GM12878 (cell line): ENCODE measurements around the gene FBXO4. TPM values are rescaled to one million over a fixed set of nuclear protein-coding genes. Genes with fewer than 3 reads are reported as not detected.

Experiments
- ATAC-seq: fragments of 200-7000 bp; cut with Tn5 transposase; 3 replicates; pipeline ENCODE4 v1.9.1; 2020; ENCODE audit warnings: mild to moderate bottlenecking, moderate library complexity
- BruUV-seq: library from RNA; stranded (reverse); fragments of 400-500 nt; replicated peaks from 2 replicates; lab custom pipeline; 2021; lab: Mats Ljungman, UMichigan
- CTCF ChIA-PET: fragments of 300-600 bp; sonication (Branson Sonifier 250); formaldehyde crosslinking; extraction: SDS; loops from one replicate; lab custom pipeline; 2021; ENCODE audit warnings: inconsistent platforms; lab: Yijun Ruan, JAX
- POLR2A ChIA-PET: fragments of 350-600 bp; formaldehyde crosslinking; extraction: SDS; loops from one replicate; lab custom pipeline; 2021; ENCODE audit warnings: inconsistent platforms; lab: Charles Lee
- RAD21 ChIA-PET: fragments of 300-600 bp; sonication (Branson Sonifier 250); formaldehyde crosslinking; loops from one replicate; lab custom pipeline; 2023; ENCODE audit warnings: antibody characterized with exemption; ENCODE audit not compliant: unreplicated experiment; lab: Charles Lee
- SMC1A ChIA-PET: fragments of 300-600 bp; sonication (Branson Sonifier 250); formaldehyde crosslinking; loops from one replicate; lab custom pipeline; 2023; ENCODE audit not compliant: unreplicated experiment, uncharacterized antibody; lab: Charles Lee
- DNase-seq: peaks from one replicate; pipeline ENCODE4 v3.0.0-alpha.2; 2011; ENCODE audit warnings: low read depth, low spot score
- FAIRE-seq: peaks from 3 replicates; lab custom pipeline; 2011; peaks lifted over from hg19 to GRCh38; lab: Jason Lieb, UNC
- H2AFZ ChIP-seq: 2 replicates; pipeline ENCODE4 v1.6.0; 2011; ENCODE audit warnings: low read depth, low read length, control low read depth; ENCODE audit not compliant: control insufficient read depth
- H3K27ac ChIP-seq: 2 replicates; pipeline ENCODE4 v1.5.1; 2011; ENCODE audit warnings: control low read depth; ENCODE audit not compliant: control insufficient read depth, insufficient read depth
- H3K27me3 ChIP-seq, 2 experiments: replicated peaks in 1 of 2; 2 replicates each; pipeline versions ENCODE4 v1.6.0 to v1.6.1; 2011; ENCODE audit warnings: low read length in 1 of 2; ENCODE audit not compliant: control insufficient read depth in 2 of 2, insufficient read depth in 2 of 2
- H3K36me3 ChIP-seq, 2 experiments: 2 replicates each; pipeline ENCODE4 v1.5.1; 2011; ENCODE audit warnings: low read length in 1 of 2; ENCODE audit not compliant: control insufficient read depth in 2 of 2, insufficient read depth in 2 of 2
- H3K4me1 ChIP-seq: 2 replicates; pipeline ENCODE4 v1.6.1; 2011; ENCODE audit warnings: mild to moderate bottlenecking, low read length, moderate library complexity, mixed read lengths; ENCODE audit not compliant: control insufficient read depth, insufficient read depth
- H3K4me2 ChIP-seq: 2 replicates; pipeline ENCODE4 v1.6.0; 2011; ENCODE audit warnings: control low read depth; ENCODE audit not compliant: control insufficient read depth, insufficient read depth
- H3K4me3 ChIP-seq: fragments of 200-600 bp; sonication (generic); 2 replicates; pipeline ENCODE4 v1.5.1; 2016
- H3K79me2 ChIP-seq: 2 replicates; pipeline ENCODE4 v1.6.0; 2011; ENCODE audit warnings: low read length; ENCODE audit not compliant: control insufficient read depth, insufficient read depth
- H3K9ac ChIP-seq: 2 replicates; pipeline ENCODE4 v1.8.0; 2011; ENCODE audit warnings: low read length, control low read depth, mixed read lengths; ENCODE audit not compliant: control insufficient read depth, insufficient read depth
- H3K9me3 ChIP-seq: replicated peaks from 3 replicates; pipeline ENCODE4 v1.5.1; 2011; ENCODE audit warnings: mild to moderate bottlenecking, low read length; ENCODE audit not compliant: control insufficient read depth, insufficient read depth
- H4K20me1 ChIP-seq: 2 replicates; pipeline ENCODE4 v1.6.0; 2011; ENCODE audit not compliant: control insufficient read depth, insufficient read depth
- BRCA1 ChIP-seq: IDR thresholded peaks from 2 replicates; pipeline ENCODE4 v1.6.1; 2011; ENCODE audit warnings: low read depth, low read length, improper control_type of control experiment
- CTCF ChIP-seq, 3 experiments: IDR thresholded peaks in 2 of 3; conservative IDR thresholded peaks in 1 of 3; 2 replicates each; pipeline ENCODE4 v1.5.1; 2011; ENCODE audit warnings: low read depth in 3 of 3, low read length in 3 of 3, mild to moderate bottlenecking in 3 of 3, control low read depth in 2 of 3, moderate library complexity in 2 of 3, inconsistent platforms in 1 of 3, mixed read lengths in 1 of 3; ENCODE audit not compliant: control insufficient read depth in 2 of 3, insufficient read depth in 1 of 3; ENCODE audit errors: extremely low read depth in 1 of 3
- DPF2 ChIP-seq: fragments of 450-650 bp; IDR thresholded peaks from 2 replicates; pipeline ENCODE4 v1.6.1; 2017; ENCODE audit warnings: mild to moderate bottlenecking
- KDM1A ChIP-seq: fragments of 200-600 bp; sonication (generic); IDR thresholded peaks from 2 replicates; pipeline ENCODE4 v1.6.1; 2016; ENCODE audit warnings: borderline replicate concordance
- MTA2 ChIP-seq: fragments of 450-650 bp; IDR thresholded peaks from 2 replicates; pipeline ENCODE4 v1.6.1; 2016; ENCODE audit warnings: low read depth, mild to moderate bottlenecking, moderate library complexity
- NR2F1 ChIP-seq: fragments of 450-650 bp; conservative IDR thresholded peaks from 2 replicates; pipeline ENCODE4 v1.6.1; 2017; ENCODE audit warnings: mild to moderate bottlenecking
- PAX8 ChIP-seq: fragments of 450-650 bp; IDR thresholded peaks from 2 replicates; pipeline ENCODE4 v1.6.1; 2017; ENCODE audit warnings: mild to moderate bottlenecking, moderate library complexity
- POLR2AphosphoS2 ChIP-seq: IDR thresholded peaks from 2 replicates; pipeline ENCODE4 v1.6.1; 2011; ENCODE audit warnings: low read depth, mild to moderate bottlenecking, low read length, improper control_type of control experiment, moderate library complexity
- SIN3A ChIP-seq: IDR thresholded peaks from 2 replicates; pipeline ENCODE4 v1.6.1; 2012; ENCODE audit warnings: low read depth, low read length, improper control_type of control experiment
- SP1 ChIP-seq: IDR thresholded peaks from one replicate; pipeline ENCODE4 v1.6.1; 2011; ENCODE audit warnings: low read depth, low read length
- TAF1 ChIP-seq: IDR thresholded peaks from 2 replicates; pipeline ENCODE4 v1.6.1; 2011; ENCODE audit warnings: mild to moderate bottlenecking, low read depth, low read length, borderline replicate concordance
- YY1 ChIP-seq: IDR thresholded peaks from 2 replicates; pipeline ENCODE4 v1.6.1; 2011; ENCODE audit warnings: low read depth, mild to moderate bottlenecking, low read length
- ZNF217 ChIP-seq: fragments of 450-650 bp; IDR thresholded peaks from 2 replicates; pipeline ENCODE4 v1.6.1; 2017; ENCODE audit warnings: antibody characterized with exemption, mild to moderate bottlenecking
- ZNF24 ChIP-seq: fragments of 450-650 bp; IDR thresholded peaks from 2 replicates; pipeline ENCODE4 v1.6.1; 2017; ENCODE audit warnings: antibody characterized with exemption, mild to moderate bottlenecking
- in situ Hi-C: fragments of 300-500 bp; cut with MboI; formaldehyde crosslinking; loops from 9 replicates; pipeline ENCODE4 v1.14.3; 2018; ENCODE audit warnings: mixed read lengths
- intact Hi-C: fragments of 100-400 bp; cut with micrococcal nuclease; formaldehyde crosslinking; loops from one replicate; pipeline ENCODE4 v1.14.2; 2022; ENCODE audit not compliant: unreplicated experiment
- polyA plus RNA-seq, 11 experiments: library from polyadenylated mRNA; depleted of rRNA in 4 of 11; unstranded in 6 of 11; stranded (reverse) in 5 of 11; fragments of >200 nt; fragmentation: Nextera tagmentation in 4 of 11; fragmentation: Illumina TruSeq in 1 of 11; extraction: Ambion mirVana in 4 of 11; extraction: Trizol in 1 of 11; gene quantifications; 1 replicate in 1 of 11; 2 replicates in 10 of 11; pipeline versions ENCODE4 v1.2.1 to v1.2.3, GENCODE V29; 2011 to 2016; ENCODE audit warnings: inconsistent platforms in 2 of 11, missing spikeins in 2 of 11, low read depth in 1 of 11
- total RNA-seq, 4 experiments: library from RNA; depleted of rRNA in 3 of 4; stranded (reverse); fragments of >200 nt in 3 of 4; fragmentation: Illumina TruSeq in 1 of 4; extraction: Trizol in 1 of 4; gene quantifications; 2 replicates each; pipeline versions ENCODE4 v1.2.1 to v1.2.3, GENCODE V29; 2013 to 2021

Gene FBXO4
- total and polyA plus RNA-seq, 10 of the 15 experiments (the other 5 are each of a cell fraction or from before 2014, with no cell fraction given), result 7.2 to 30.5 (median 19.6) TPM

GRCh38 chr5:41960481-41960880 lies 35.4 kb downstream of the FBXO4 start:
- ChIA-PET RAD21 (no interaction called here), SMC1A (no interaction called here), CTCF (no interaction called here), POLR2A (no interaction called here)
- no peak overlapping the region for H3K4me2 ChIP-seq
- no peak overlapping the region for H3K9ac ChIP-seq
- H3K9me3 ChIP-seq, result no peaks in the 10 kb centered on the region; the same call in 2 of the 3 replicates
- ATAC-seq, result no peak
- no peaks in the 10 kb centered on the region for H3K4me1 ChIP-seq
- BruUV-seq, result no TSS peak
- in situ Hi-C loops (no loop called here), intact Hi-C loops (no loop called here)
- FAIRE-seq, result no peak
- no peaks in the 10 kb centered on the region for H3K36me3 ChIP-seq
- no peak for TF ChIP-seq MTA2
- TF ChIP-seq PAX8, result no peak
- TF ChIP-seq DPF2, result no peak
- TF ChIP-seq ZNF217, result no peak
- TF ChIP-seq POLR2AphosphoS2, result no peak
- TF ChIP-seq KDM1A, result no peak
- no peak for TF ChIP-seq BRCA1
- TF ChIP-seq SP1, result no peak
- TF ChIP-seq NR2F1, result no peak
- no peak for TF ChIP-seq TAF1
- no peak for TF ChIP-seq YY1
- no peak for TF ChIP-seq ZNF24
- TF ChIP-seq CTCF (IDR thresholded peaks at IDR 0.05 in 2 of 3, conservative IDR thresholded peaks at IDR 0.05 in 1 of 3; ENCODE audit: control insufficient read depth in 2 of 3, extremely low read depth in 1 of 3, insufficient read depth in 1 of 3, low read depth in 3 of 3, low read length in 3 of 3), result no peak
- no peak for TF ChIP-seq SIN3A
- H2AFZ ChIP-seq, result no peak overlapping the region
- H3K79me2 ChIP-seq, result no peaks in the 10 kb centered on the region
- DNase-seq, result no peak
- no peak overlapping the region for H3K27ac ChIP-seq
- H3K4me3 ChIP-seq, result no peak overlapping the region
- H3K27me3 ChIP-seq, result no peaks in the 10 kb centered on the region
- no peaks in the 10 kb centered on the region for H4K20me1 ChIP-seq
